GM21381 (cell line): Measurements from ENCODE around the gene ST3GAL3.
"Not testable (repeated sequence)": the region's sequence is repeated elsewhere in the genome, so short reads cannot be mapped to it uniquely, and the experiment has no call there.

Experiments
- ATAC-seq: cut with Tn5 transposase; IDR thresholded peaks from one replicate; pipeline ENCODE4 v1.9.1; 2021; ENCODE audit warnings: mild to moderate bottlenecking, moderate library complexity; ENCODE audit not compliant: unreplicated experiment

The ST3GAL3 gene

DNA sequence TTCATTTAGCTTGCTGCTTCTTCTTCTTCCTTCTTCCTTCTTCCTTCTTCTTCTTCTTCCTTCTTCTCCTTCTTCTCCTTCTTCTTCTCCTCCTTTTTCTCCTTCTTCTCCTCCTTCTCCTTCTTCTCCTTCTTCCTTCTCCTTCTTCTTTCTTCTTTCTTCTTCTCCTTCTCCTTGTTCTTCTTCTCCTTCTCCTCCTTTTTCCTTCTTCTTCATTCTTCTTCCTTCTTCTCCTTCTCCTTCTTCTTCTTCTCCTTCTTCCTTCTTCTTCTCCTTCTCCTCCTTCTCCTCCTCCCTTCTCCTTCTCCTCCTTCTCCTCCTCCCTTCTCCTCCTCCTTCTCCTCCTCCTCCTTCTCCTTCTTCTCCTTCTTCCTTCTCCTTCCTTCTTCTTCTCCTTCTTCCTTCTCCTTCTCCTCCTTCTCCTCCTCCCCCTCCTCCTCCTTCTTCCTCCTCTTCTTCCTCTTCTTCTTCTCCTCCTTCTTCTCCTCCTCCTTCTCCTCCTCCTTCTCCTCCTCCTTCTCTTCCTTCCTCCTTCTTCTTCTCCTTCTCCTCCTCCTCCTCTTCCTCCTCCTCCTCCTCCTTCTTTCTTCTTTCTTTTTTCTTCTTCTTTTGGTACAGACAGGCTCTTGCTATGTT lies 110.1 kb downstream of the ST3GAL3 start:
- ATAC-seq: no peak

GRCh38 chr1:43818691-43819090 lies 111.4 kb downstream of the ST3GAL3 start:
- no peak for ATAC-seq

DNA sequence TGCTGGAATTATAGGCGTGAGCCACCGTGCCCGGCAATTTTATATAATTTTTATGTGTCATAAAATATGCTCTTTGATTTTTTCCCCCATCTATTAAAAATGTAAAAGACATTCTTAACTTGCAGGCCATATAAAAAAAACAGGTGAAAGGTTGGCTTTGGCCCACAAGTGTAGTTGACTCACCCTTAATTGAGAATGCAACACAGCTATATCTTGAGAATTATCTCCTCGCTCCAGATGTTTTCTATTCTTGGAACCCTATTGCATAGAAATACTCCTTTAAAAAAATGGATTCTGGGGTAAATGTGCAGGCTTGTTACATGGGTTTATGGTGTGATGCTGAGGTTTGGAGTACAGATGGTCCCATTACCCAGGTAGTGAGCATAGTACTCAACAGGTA lies 112.0 kb downstream of the ST3GAL3 start:
- no peak for ATAC-seq

GRCh38 chr1:43821471-43821870 lies 114.1 kb downstream of the ST3GAL3 start:
- no peak for ATAC-seq

DNA sequence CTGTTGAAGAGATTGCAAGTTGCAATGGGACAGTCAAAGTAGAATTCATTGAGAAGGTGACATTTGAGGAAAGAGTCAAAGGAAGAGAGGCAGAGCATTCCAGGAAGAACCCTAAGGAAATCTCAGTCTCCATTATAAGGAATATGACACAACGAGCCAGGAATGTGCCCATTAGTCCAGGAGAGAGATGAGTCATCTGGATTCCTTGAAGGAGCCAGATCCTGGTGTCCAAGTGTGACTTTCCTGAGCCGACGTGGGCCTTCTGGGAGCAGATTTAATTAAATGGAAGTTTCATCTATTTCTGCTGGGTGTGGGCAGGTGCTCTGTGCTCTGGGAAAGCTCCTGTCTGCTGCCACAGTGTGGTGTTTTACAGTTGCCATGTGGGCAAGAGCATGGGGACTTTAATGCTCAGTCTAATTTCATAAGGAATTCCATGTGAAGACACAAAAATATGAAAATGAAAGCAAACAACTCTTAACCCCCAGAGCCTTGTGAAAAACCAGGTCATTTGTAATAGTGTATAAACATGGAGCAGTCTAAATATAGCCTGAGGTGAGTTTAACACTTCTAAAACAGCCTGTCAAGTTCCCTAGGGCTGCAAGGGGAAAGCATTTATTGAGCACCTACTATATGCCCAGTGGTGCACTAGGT lies 114.8 kb downstream of the ST3GAL3 start:
- no peak for ATAC-seq

DNA sequence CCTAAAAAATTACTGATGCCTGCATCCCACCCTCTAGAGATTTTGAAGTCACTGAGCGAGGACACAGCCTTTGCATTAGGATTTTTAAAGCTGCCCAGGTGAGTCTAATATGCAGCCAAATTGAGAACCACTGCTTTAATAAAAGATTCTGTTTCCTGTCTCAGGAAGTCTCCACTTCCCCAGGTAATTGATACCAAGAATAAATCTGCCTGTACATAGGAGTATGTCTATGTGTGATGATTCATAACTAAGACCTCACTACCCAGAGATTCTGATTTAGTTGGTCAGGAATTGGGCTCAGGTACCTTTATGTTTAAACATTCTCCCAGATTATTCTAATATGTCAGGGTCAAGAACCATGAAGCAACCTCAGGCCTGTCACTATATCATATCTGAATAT lies 117.5 kb downstream of the ST3GAL3 start:
- no peak for ATAC-seq

DNA sequence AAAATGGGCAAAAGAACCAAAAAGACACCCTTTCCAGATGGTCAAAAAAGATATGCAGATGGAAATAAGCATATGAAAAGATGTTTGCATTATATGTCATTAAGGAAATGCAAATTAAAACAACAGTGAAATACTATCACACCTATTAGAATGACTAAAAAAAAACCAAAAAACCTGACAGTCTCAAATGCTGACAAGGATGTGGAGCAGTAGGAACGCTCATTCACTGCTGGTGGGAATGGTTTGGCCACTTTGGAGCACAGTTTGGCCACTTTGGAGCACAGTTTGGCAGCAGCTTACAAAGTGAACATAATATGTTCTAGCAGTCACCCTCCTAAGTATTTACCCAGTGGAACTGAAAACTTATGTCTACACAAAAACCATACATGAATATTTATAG lies 121.2 kb downstream of the ST3GAL3 start:
- no peak for ATAC-seq

DNA sequence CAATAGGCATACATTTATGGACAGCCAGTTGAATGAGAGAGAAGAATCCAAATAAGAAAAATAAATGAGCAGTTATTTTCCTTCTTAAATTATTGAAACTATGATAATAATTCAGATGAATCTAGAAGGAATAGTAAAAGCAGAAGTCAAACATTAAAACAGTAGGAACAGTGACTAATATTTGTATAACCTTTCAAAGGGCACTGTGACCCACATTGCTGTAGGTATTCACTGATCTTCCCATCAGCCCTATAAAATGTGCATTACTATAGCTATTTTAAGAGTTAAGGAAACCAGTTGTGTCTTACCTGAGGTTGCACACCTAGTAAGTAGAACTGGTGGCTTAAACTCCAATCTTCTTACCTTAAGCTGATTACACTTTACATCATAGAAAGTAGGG lies 123.5 kb downstream of the ST3GAL3 start:
- ATAC-seq: no peak

DNA sequence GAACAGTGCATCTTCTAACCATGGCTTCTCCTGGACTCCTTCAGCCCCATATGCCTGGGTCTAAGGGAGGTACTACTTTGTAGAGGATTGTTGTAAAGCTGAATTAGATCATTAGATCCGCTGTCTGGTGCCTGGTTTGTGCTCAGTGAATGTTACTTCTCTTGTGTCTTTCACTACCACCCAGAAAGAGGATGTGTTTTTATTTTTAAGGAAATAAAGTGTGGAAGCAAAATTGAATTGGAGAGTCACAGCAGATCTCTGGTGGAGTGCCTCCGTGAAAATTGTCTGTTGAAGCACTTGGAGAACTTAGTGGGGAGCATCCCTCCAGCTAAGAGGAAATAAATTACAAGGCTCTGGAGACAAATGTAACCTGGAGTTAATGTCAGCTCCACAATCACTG lies 124.5 kb downstream of the ST3GAL3 start:
- ATAC-seq: no peak

DNA sequence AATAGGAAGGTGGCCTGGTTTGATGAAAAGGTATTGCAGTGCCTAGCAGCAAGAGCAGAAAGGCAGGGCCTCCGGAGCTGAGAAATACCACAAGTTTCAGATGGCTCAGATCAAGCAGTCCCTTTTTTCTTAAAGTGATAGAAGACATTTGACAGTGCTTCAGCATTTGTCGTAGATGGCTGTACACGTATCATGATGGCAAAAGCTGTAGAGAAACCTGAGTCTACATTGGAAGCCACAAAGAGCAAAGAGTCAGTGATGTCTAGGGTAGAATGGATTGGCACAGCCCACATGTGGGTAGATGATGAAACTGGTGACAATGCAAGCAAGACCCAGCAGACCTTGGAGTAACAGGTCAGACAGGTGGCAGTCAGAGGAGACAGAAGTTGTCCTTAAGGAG lies 124.9 kb downstream of the ST3GAL3 start:
- ATAC-seq: peak; percentile 48

- ATAC-seq: no peak
Observed at GRCh38 chr1:43832998-43833397, 125.7 kb downstream of the ST3GAL3 start.

GRCh38 chr1:43833902-43834279 lies 126.6 kb downstream of the ST3GAL3 start:
- not testable (repeated sequence) for ATAC-seq

- no peak for ATAC-seq
Observed at GRCh38 chr1:43834280-43835081, 127.1 kb downstream of the ST3GAL3 start.

- ATAC-seq: no peak
Observed at GRCh38 chr1:43835082-43836021, 128.0 kb downstream of the ST3GAL3 start.

DNA sequence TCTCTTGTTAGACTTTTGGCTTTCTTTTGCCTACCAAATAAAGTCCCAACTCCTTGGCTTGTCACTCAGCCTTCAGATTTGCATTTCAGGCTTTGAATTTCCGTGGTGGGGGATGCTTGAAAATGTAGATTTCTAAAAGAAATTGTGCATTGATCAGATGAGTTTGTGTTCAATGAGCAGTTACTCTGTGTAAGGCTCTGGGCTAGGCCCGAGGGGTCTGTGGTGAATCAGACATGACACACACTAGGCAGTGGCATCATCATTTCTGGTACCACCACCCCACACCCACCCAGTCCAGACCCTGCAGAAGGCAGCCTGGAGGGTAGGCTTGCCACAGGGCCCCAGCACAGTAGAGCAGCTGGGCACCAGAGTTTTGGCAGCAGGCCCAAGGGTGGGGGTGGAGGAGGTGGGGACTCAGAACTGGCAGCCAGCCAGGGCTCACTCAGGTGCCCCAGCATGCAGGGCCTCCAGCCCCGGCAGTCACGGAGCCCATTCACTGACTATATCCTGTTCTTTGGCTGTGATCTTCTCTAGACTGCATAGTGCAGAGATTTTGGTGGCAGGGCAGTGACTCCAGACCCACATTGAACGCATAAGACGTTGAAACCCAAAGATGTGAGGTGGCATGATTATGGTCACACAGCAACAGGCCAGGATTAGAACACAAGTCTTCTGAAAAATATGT lies 129.1 kb downstream of the ST3GAL3 start:
- peak; percentile 52 for ATAC-seq

DNA sequence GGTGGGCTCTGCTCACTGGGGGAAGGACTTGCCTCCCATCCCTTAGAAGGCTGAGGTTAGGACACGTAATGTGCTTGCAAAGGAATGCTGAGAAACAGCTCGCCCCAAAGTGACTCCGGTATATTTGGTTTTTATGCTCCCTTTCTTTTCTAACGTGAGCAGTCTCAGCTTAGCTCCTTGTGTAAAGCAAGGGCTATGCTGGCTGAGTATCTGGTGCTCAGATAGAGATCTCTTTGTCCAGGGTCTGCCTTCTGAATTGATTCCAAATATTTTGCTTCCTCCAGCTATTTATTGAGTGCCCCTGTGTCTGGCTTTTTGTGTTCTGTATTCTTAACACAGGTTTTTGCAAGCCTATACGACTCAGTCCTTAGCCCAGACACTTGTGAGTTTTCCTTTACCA lies 131.7 kb downstream of the ST3GAL3 start:
- no peak for ATAC-seq

DNA sequence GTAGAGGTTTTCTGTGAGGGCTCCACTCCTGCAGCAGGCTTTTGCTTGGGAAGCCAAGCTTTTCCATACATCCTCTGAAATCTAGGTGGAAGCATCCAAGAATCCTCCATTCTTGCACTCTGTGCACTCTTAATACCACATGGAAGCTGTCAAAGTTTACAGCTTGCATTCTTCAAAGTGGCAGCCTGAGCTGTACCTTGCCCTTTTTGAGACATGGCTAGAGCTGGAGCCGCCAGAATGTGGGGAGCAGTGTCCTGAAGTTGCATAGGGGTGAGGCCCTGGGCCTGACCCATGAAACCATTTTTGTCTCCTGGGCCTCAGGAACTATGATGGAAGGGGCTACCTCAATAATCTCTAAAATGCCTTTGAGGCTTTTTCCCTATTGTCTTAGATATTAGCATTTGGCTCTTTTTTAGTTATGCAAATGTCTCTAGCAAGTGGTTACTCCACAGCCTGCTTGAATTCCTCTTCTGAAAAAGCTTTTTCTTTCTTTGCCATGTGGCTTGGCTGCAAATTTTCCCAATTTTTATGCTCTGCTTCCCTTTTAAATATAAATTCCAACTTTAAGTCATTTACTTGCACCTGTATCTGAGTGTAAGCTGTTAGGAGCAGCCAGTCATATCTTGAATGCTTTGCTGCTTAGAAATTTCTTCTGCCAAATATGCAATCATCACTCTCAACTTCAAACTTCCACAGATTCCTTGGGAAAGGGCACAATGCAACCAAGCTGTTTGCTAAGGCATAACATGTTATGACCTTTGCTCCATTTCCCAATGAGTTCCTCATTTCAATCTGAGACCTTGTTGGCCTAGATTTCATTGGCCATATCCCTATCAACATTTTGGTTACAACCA lies 134.2 kb downstream of the ST3GAL3 start:
- ATAC-seq: no peak

DNA sequence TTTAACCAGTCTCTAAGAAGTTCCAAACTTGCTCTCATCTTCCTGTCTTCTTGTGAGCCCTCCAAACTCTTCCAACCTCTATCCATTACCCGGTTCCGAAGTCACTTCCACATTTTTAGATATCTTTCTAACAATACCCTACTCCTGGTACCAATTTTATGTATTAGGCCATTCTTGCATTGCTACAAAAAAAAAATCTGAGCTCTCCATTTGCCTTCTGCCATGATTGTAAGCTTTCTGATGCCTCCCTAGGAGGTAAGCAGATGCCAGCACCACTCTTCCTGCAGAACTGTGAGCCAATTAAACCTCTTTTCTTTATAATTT lies 134.8 kb downstream of the ST3GAL3 start:
- no peak for ATAC-seq

DNA sequence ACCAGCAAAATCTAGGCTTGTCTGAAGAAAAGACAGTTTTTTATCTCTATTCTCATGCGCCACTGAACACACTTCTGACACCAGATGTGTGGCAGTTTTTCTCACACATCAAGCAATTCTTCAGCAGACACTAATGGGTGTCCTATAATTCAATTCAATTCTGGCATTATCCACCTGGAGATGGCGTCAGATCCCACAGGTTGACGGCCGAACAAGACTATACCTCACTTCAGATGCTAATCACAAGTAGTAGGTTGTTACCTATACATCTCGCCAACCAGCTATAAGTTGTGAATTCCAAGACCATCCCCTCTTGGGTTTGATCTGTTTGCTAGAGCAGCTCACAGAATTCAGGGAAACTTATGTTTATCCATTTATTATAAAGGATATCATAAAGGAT lies 136.3 kb downstream of the ST3GAL3 start:
- ATAC-seq: no peak

DNA sequence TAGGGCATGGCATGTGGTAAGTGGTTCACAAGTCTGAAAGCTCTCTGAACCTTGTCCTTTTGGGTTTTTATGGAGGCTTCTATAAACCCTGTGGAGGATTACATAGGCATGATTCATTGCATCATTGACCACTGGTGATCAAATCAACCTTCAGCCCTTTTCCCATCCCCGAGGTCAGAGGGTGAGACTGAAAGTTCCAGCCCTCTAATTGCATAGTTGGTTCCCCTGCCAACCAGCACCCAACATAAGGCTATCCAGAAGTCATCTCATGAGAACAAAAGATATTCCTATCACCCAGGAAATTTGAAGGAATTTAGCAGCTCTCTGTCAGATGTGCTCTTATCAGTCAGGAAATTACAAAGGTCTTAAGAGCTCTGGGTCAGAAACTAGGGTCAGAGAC lies 136.8 kb downstream of the ST3GAL3 start:
- no peak for ATAC-seq
